Suprapubic skin (tissue), 3 donors: Measurements from ENCODE around the gene ATXN7.

Source experiments
- POLR2A ChIP-seq, 2 donors: fragments of 450-650 bp; IDR thresholded peaks; one replicate each; pipeline ENCODE4 v1.6.1; 2017; ENCODE audit warnings: antibody characterized with exemption in 2 of 2, mild to moderate bottlenecking in 2 of 2, moderate library complexity in 2 of 2
- TF ChIP-seq, protein P1 (sequence below), 2 donors: fragments of 200-600 bp in 1 of 2; fragments of 450-650 bp in 1 of 2; sonication (generic) in 1 of 2; IDR thresholded peaks; one replicate each; pipeline ENCODE4 v1.5.1; 2016 to 2019; ENCODE audit warnings: antibody characterized with exemption in 2 of 2, mild to moderate bottlenecking in 1 of 2, moderate library complexity in 1 of 2

DNA sequence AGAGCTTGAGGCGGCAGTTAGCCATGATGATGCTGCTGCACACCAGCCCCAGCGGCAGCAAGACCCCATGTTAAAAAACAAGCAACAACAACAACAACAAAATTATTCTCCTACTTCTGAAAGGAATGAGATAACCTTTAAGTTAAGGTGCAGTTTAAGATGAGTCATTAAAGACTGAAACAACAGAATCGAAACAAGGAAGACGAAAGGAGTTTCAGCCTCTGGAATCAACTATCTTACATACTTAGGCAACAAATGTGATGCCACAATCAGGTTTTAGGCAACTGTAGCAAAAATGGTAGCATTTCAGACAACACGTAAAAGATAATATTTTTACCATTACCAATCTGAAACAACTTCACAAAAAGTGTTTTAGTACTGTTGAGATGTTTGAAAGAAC, 36.3 kb downstream of the ATXN7 start:
- TF ChIP-seq, protein P1, sequence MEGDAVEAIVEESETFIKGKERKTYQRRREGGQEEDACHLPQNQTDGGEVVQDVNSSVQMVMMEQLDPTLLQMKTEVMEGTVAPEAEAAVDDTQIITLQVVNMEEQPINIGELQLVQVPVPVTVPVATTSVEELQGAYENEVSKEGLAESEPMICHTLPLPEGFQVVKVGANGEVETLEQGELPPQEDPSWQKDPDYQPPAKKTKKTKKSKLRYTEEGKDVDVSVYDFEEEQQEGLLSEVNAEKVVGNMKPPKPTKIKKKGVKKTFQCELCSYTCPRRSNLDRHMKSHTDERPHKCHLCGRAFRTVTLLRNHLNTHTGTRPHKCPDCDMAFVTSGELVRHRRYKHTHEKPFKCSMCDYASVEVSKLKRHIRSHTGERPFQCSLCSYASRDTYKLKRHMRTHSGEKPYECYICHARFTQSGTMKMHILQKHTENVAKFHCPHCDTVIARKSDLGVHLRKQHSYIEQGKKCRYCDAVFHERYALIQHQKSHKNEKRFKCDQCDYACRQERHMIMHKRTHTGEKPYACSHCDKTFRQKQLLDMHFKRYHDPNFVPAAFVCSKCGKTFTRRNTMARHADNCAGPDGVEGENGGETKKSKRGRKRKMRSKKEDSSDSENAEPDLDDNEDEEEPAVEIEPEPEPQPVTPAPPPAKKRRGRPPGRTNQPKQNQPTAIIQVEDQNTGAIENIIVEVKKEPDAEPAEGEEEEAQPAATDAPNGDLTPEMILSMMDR (IDR thresholded peaks at IDR 0.05): no peak
- TF ChIP-seq POLR2A (IDR thresholded peaks at IDR 0.05): no peak
